Ascending aorta (tissue), 2 donors: ENCODE data around the gene PDZRN4. TPM values are rescaled to one million over a fixed set of nuclear protein-coding genes. Genes with fewer than 3 reads are reported as not detected.
"Not testable (repeated sequence)": the region's sequence is repeated elsewhere in the genome, so short reads cannot be mapped to it uniquely, and the experiment has no call there.

Source experiments
- DNase-seq, 2 donors: peaks; one replicate each; pipeline ENCODE4 v3.0.0-alpha.2; 2019; ENCODE audit warnings: low spot score in 2 of 2
- H3K27ac ChIP-seq, 2 donors: fragments of 200-600 bp; sonication (generic); one replicate each; pipeline ENCODE4 v1.5.1; 2016 to 2017; ENCODE audit warnings: mild to moderate bottlenecking in 1 of 2
- H3K27me3 ChIP-seq: fragments of 200-600 bp; sonication (generic); one replicate; pipeline ENCODE4 v1.5.1; 2017
- H3K36me3 ChIP-seq, 2 donors: fragments of 200-600 bp; sonication (generic); one replicate each; pipeline ENCODE4 v1.5.1; 2016
- H3K4me1 ChIP-seq, 2 donors: fragments of 200-600 bp; sonication (generic); one replicate each; pipeline ENCODE4 v1.5.1; 2016 to 2017; ENCODE audit warnings: mild to moderate bottlenecking in 1 of 2
- H3K4me3 ChIP-seq, 2 donors: fragments of 200-600 bp; sonication (generic); one replicate each; pipeline ENCODE4 v1.5.1; 2016 to 2017; ENCODE audit warnings: mild to moderate bottlenecking in 1 of 2
- H3K9me3 ChIP-seq, 2 donors: fragments of 200-600 bp; sonication (generic); one replicate each; pipeline ENCODE4 v1.5.1; 2016
- intact Hi-C: fragments of 100-400 bp; cut with DNase I; formaldehyde crosslinking; loops from one replicate; pipeline ENCODE4 v1.15.1; 2023
- total RNA-seq: library from RNA; depleted of rRNA; stranded (reverse); fragments of >200 nt; gene quantifications from one replicate; pipeline ENCODE4 v1.1.0, GENCODE V29; 2016
- TF ChIP-seq, protein P1 (sequence below), 3 experiments: fragments of 200-600 bp in 2 of 3; fragments of 450-650 bp in 1 of 3; sonication (generic) in 2 of 3; IDR thresholded peaks; one replicate each; pipeline ENCODE4 v1.5.1; 2016 to 2019; ENCODE audit warnings: antibody characterized with exemption in 3 of 3, mild to moderate bottlenecking in 1 of 3, moderate library complexity in 1 of 3

Gene PDZRN4
- total RNA-seq, 1 donor from 2014 or later = 1.3 TPM

DNA sequence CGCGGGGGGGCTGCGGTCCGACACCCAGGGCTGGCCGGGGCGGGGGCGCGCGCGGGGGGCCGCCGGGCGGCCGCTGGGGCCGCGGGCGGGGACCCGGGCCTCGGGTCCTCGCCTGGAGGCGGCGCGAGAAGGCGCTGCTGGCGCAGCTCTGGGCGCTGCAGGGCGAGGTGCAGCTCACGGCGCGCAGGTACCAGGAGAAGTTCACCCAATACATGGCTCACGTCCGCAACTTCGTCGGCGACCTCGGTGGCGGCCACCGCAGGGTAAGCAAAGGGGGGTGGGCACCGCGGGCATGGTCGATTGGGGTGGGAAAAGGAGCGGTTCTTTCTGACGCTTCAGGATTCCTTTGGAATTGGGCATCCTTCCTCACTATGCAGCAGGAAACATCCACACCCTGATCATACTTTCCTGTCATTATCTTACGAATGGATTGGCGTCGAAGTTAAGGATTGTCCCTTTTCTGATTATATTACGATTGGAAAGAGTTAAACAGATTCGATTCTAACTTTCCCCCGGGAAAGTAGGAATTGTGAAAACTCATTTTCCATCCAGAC is 798 bp downstream of the PDZRN4 start:
- TF ChIP-seq, protein P1, sequence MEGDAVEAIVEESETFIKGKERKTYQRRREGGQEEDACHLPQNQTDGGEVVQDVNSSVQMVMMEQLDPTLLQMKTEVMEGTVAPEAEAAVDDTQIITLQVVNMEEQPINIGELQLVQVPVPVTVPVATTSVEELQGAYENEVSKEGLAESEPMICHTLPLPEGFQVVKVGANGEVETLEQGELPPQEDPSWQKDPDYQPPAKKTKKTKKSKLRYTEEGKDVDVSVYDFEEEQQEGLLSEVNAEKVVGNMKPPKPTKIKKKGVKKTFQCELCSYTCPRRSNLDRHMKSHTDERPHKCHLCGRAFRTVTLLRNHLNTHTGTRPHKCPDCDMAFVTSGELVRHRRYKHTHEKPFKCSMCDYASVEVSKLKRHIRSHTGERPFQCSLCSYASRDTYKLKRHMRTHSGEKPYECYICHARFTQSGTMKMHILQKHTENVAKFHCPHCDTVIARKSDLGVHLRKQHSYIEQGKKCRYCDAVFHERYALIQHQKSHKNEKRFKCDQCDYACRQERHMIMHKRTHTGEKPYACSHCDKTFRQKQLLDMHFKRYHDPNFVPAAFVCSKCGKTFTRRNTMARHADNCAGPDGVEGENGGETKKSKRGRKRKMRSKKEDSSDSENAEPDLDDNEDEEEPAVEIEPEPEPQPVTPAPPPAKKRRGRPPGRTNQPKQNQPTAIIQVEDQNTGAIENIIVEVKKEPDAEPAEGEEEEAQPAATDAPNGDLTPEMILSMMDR (IDR thresholded peaks at IDR 0.05) = no peak
- Histone ChIP-seq H3K4me3 (peak overlapping the region; percentile 65 to 96), H3K27ac (peak overlapping the region; percentile 74 to 87), H3K9me3 (no peaks in the 10 kb centered on the region), H3K27me3 (no peaks in the 10 kb centered on the region), H3K36me3 (no peaks in the 10 kb centered on the region), H3K4me1 (peaks cover 0 to 3% of the 10 kb centered on the region in 2 donors)
- no peak for DNase-seq
- intact Hi-C loops = loop anchor here (5.0 kb wide), 2 partner anchors 47 to 177 kb away; no protein-coding TSS in a partner anchor

GRCh38 chr12:41189395-41190251 is 1.5 kb downstream of the PDZRN4 start:
- Histone ChIP-seq H3K4me3 (peak overlapping the region; percentile 65 to 96), H3K9me3 (no peaks in the 10 kb centered on the region), H3K36me3 (no peaks in the 10 kb centered on the region), H3K27me3 (no peaks in the 10 kb centered on the region), H3K4me1 (peaks cover 0 to 3% of the 10 kb centered on the region in 2 donors), H3K27ac (peak overlapping the region; percentile 74 to 87)
- DNase-seq = no peak
- intact Hi-C loops = loop anchor here (5.0 to 10.0 kb wide), 3 partner anchors 47 to 835 kb away; no protein-coding TSS in a partner anchor
- TF ChIP-seq, protein P1 (IDR thresholded peaks at IDR 0.05) = no peak

GRCh38 chr12:41190338-41190737 is 2.2 kb downstream of the PDZRN4 start:
- TF ChIP-seq, protein P1 (IDR thresholded peaks at IDR 0.05) = peak in 2 of 3 experiments; percentile 51 to 65
- Histone ChIP-seq H3K9me3 (no peaks in the 10 kb centered on the region), H3K36me3 (no peaks in the 10 kb centered on the region), H3K4me3 (peak overlapping the region; percentile 65 to 96), H3K27ac (peak overlapping the region; percentile 74 to 87), H3K27me3 (no peaks in the 10 kb centered on the region), H3K4me1 (peaks cover 0 to 3% of the 10 kb centered on the region in 2 donors)
- no peak for DNase-seq
- intact Hi-C loops = loop anchor here (10.0 kb wide), 1 partner anchor 834 kb away; no protein-coding TSS in a partner anchor

- not testable (repeated sequence) for H3K27ac ChIP-seq, H3K4me1 ChIP-seq, H3K9me3 ChIP-seq, H3K36me3 ChIP-seq, H3K27me3 ChIP-seq, H3K4me3 ChIP-seq, DNase-seq
- intact Hi-C loops = loop anchor here (10.0 kb wide), 1 partner anchor 833 kb away; no protein-coding TSS in a partner anchor
Measured at GRCh38 chr12:41191549-41191948, 3.4 kb downstream of the PDZRN4 start.

DNA sequence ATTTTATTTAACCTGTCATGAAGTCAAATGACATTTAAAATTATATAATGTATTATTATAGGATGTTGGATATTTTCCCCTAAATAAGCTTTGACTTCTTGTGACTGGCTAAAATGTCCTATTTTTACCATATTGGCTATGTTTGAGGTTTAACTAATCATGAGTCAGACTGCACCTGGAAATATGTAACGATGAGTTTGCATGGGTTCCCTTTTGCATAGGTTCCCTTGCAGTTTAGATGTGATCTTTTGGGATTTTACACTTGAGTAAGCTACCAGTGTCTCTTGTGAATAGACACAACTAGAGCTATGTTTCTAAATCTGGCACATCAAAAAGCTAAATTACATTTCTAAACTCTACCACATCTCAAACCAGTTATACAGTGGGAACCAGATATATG is 5.2 kb downstream of the PDZRN4 start:
- Histone ChIP-seq H3K4me3 (no peak overlapping the region), H3K4me1 (peaks cover 0 to 3% of the 10 kb centered on the region in 2 donors), H3K27ac (no peak overlapping the region)

More for the DNA sequence above, 5.2 kb downstream of the PDZRN4 start:
- intact Hi-C loops = loop anchor here (10.0 kb wide), 1 partner anchor 831 kb away; no protein-coding TSS in a partner anchor
- H3K9me3 ChIP-seq = no peaks in the 10 kb centered on the region
- H3K36me3 ChIP-seq = no peaks in the 10 kb centered on the region
- H3K27me3 ChIP-seq = no peaks in the 10 kb centered on the region
- TF ChIP-seq, protein P1 (IDR thresholded peaks at IDR 0.05) = no peak
- no peak for DNase-seq
